GM23248 (cell line): ENCODE measurements around the gene RMC1. TPM values are rescaled to one million over a fixed set of nuclear protein-coding genes. Genes with fewer than 3 reads are reported as not detected.

Source experiments
- DNase-seq: peaks from one replicate; pipeline ENCODE4 v3.0.0-alpha.2; 2015
- H2AFZ ChIP-seq: fragments of 200-600 bp; sonication (generic); 2 replicates; pipeline ENCODE4 v1.6.1; 2016; ENCODE audit warnings: antibody characterized with exemption
- H3F3A ChIP-seq: fragments of 200-600 bp; sonication (generic); 2 replicates; pipeline ENCODE4 v1.6.1; 2016; ENCODE audit warnings: mild to moderate bottlenecking, antibody characterized with exemption, mixed run types; ENCODE audit not compliant: insufficient read depth
- H3K27ac ChIP-seq: fragments of 200-600 bp; sonication (generic); 2 replicates; pipeline ENCODE4 v1.5.1; 2016; ENCODE audit warnings: mild to moderate bottlenecking
- H3K27me3 ChIP-seq: fragments of 200-600 bp; sonication (generic); replicated peaks from 2 replicates; pipeline ENCODE4 v1.6.1; 2016; ENCODE audit warnings: mild to moderate bottlenecking; ENCODE audit not compliant: insufficient read depth
- H3K36me3 ChIP-seq: fragments of 200-600 bp; sonication (generic); 2 replicates; pipeline ENCODE4 v1.6.1; 2016; ENCODE audit warnings: low read depth, mild to moderate bottlenecking
- H3K4me1 ChIP-seq: fragments of 200-600 bp; sonication (generic); 2 replicates; pipeline ENCODE4 v1.6.1; 2016; ENCODE audit warnings: mild to moderate bottlenecking; ENCODE audit not compliant: insufficient read depth
- H3K4me2 ChIP-seq: fragments of 200-600 bp; sonication (generic); one replicate; pipeline ENCODE4 v1.6.1; 2016; ENCODE audit warnings: mild to moderate bottlenecking; ENCODE audit not compliant: unreplicated experiment
- H3K4me3 ChIP-seq: fragments of 200-600 bp; sonication (generic); 2 replicates; pipeline ENCODE4 v1.5.1; 2016; ENCODE audit warnings: mild to moderate bottlenecking
- H3K79me2 ChIP-seq: fragments of 200-600 bp; sonication (generic); 2 replicates; pipeline ENCODE4 v1.6.1; 2016; ENCODE audit warnings: mild to moderate bottlenecking; ENCODE audit not compliant: insufficient read depth
- H3K9ac ChIP-seq: fragments of 200-600 bp; sonication (generic); 2 replicates; pipeline ENCODE4 v1.6.1; 2016; ENCODE audit warnings: mild to moderate bottlenecking
- H3K9me2 ChIP-seq: fragments of 200-600 bp; sonication (generic); 2 replicates; pipeline ENCODE4 v1.6.1; 2016; ENCODE audit warnings: mixed run types, mild to moderate bottlenecking, moderate library complexity; ENCODE audit not compliant: insufficient read depth
- H3K9me3 ChIP-seq: fragments of 200-600 bp; sonication (generic); one replicate; pipeline ENCODE4 v1.6.1; 2017; ENCODE audit warnings: low read depth
- H4K20me1 ChIP-seq: fragments of 200-600 bp; sonication (generic); 2 replicates; pipeline ENCODE4 v1.6.0; 2016; ENCODE audit not compliant: insufficient read depth
- EZH2 ChIP-seq: fragments of 200-600 bp; sonication (generic); IDR thresholded peaks from 2 replicates; pipeline ENCODE4 v1.6.1; 2018; ENCODE audit warnings: antibody characterized with exemption, mild to moderate bottlenecking; ENCODE audit not compliant: insufficient read depth, poor library complexity, severe bottlenecking
- EZH2phosphoT487 ChIP-seq: fragments of 200-600 bp; sonication (generic); IDR thresholded peaks from 2 replicates; pipeline ENCODE4 v1.6.1; 2018; ENCODE audit warnings: antibody characterized with exemption, moderate library complexity, mild to moderate bottlenecking, low read depth; ENCODE audit not compliant: insufficient read depth
- WGBS, 2 experiments: methylation state at CpG; one replicate each; pipeline ENCODE4 v1.1.6; 2015 to 2017; ENCODE audit warnings: low lambda C conversion rate in 2 of 2, low coverage in 1 of 2; ENCODE audit errors: missing lambda C conversion rate in 2 of 2; 5-methylcytosine and 5-hydroxymethylcytosine counted together
- in situ Hi-C: fragments of 300-500 bp; cut with MboI; formaldehyde crosslinking; loops from 2 replicates; pipeline ENCODE4 v1.15.0; 2020
- polyA plus RNA-seq: library from polyadenylated mRNA; unstranded; fragments of >200 nt; fragmentation: Nextera tagmentation; extraction: Ambion mirVana; gene quantifications from 2 replicates; pipeline ENCODE4 v1.2.1, GENCODE V29; 2016
- total RNA-seq: library from RNA; depleted of rRNA; stranded (reverse); fragments of >200 nt; shearing (Covaris generic); gene quantifications from 2 replicates; pipeline ENCODE4 v1.2.3, GENCODE V29; 2014

RMC1 gene
- total and polyA plus RNA-seq, 2 experiments from 2014 or later, result 22.1 to 22.8 TPM

- no peaks in the 10 kb centered on the region for H3K27me3 ChIP-seq
- DNase-seq, result no peak
- no peaks in the 10 kb centered on the region for H4K20me1 ChIP-seq
- H3K79me2 ChIP-seq, result no peaks in the 10 kb centered on the region
- peaks cover 57% of the 10 kb centered on the region for H3K36me3 ChIP-seq
- H3K27ac ChIP-seq, result no peak overlapping the region
- H3K9ac ChIP-seq, result no peak overlapping the region
- H3K4me2 ChIP-seq, result no peak overlapping the region
- no peak overlapping the region for H2AFZ ChIP-seq
- no peak overlapping the region for H3K4me3 ChIP-seq
- 96% methylated on average over 3 of the region's 3 CpGs for WGBS, 2 experiments
- H3K9me3 ChIP-seq, result no peaks in the 10 kb centered on the region
- in situ Hi-C loops, result no loop called here
- peaks cover 5% of the 10 kb centered on the region; the same call in 1 of the 2 replicates for H3F3A ChIP-seq
- TF ChIP-seq EZH2phosphoT487 (no peak), EZH2 (no peak)
- no peaks in the 10 kb centered on the region for H3K9me2 ChIP-seq
- H3K4me1 ChIP-seq, result peaks cover 7% of the 10 kb centered on the region
These were observed 62.7 kb downstream of the RMC1 start for GRCh38 chr18:23565916-23566547.

GRCh38 chr18:23567671-23568070, 64.4 kb downstream of the RMC1 start:
- Histone ChIP-seq H3K79me2 (peaks cover 5% of the 10 kb centered on the region), H3K9me2 (no peaks in the 10 kb centered on the region), H3K4me3 (no peak overlapping the region), H3K27ac (no peak overlapping the region), H4K20me1 (no peaks in the 10 kb centered on the region), H3K4me1 (peaks cover 7% of the 10 kb centered on the region), H3K36me3 (peaks cover 54% of the 10 kb centered on the region), H3F3A (peaks cover 6% of the 10 kb centered on the region; the same call in 1 of the 2 replicates), H3K9me3 (no peaks in the 10 kb centered on the region), H2AFZ (no peak overlapping the region), H3K9ac (no peak overlapping the region), H3K27me3 (no peaks in the 10 kb centered on the region), H3K4me2 (no peak overlapping the region)
- TF ChIP-seq EZH2phosphoT487 (no peak), EZH2 (no peak)
- in situ Hi-C loops, result no loop called here
- 95 to 100% methylated on average over 3 of the region's 3 CpGs for WGBS, 2 experiments
- DNase-seq, result no peak

GRCh38 chr18:23568281-23569138, 65.2 kb downstream of the RMC1 start:
- Histone ChIP-seq H3K36me3 (peaks cover 58% of the 10 kb centered on the region), H3F3A (peaks cover 14% of the 10 kb centered on the region), H3K4me3 (no peak overlapping the region), H3K79me2 (peaks cover 13% of the 10 kb centered on the region), H3K27me3 (no peaks in the 10 kb centered on the region), H3K9me2 (no peaks in the 10 kb centered on the region), H3K9me3 (no peaks in the 10 kb centered on the region), H4K20me1 (no peaks in the 10 kb centered on the region), H3K4me2 (no peak overlapping the region), H2AFZ (no peak overlapping the region), H3K9ac (no peak overlapping the region), H3K27ac (no peak overlapping the region), H3K4me1 (peaks cover 9% of the 10 kb centered on the region)
- in situ Hi-C loops, result no loop called here
- 96 to 97% methylated on average over 7 of the region's 7 CpGs for WGBS, 2 experiments
- TF ChIP-seq EZH2phosphoT487 (no peak), EZH2 (no peak)
- DNase-seq, result no peak

- no peak for DNase-seq
- H3K27ac ChIP-seq, result no peak overlapping the region
- peaks cover 20% of the 10 kb centered on the region for H3F3A ChIP-seq
- no peaks in the 10 kb centered on the region for H3K9me2 ChIP-seq
- peaks cover 13% of the 10 kb centered on the region for H3K4me1 ChIP-seq
- H3K79me2 ChIP-seq, result peaks cover 20% of the 10 kb centered on the region
- TF ChIP-seq EZH2phosphoT487 (no peak), EZH2 (no peak)
- H3K4me2 ChIP-seq, result no peak overlapping the region
- no peak overlapping the region for H2AFZ ChIP-seq
- H3K27me3 ChIP-seq, result no peaks in the 10 kb centered on the region
- H4K20me1 ChIP-seq, result no peaks in the 10 kb centered on the region
- H3K9me3 ChIP-seq, result no peaks in the 10 kb centered on the region
- no peak overlapping the region for H3K9ac ChIP-seq
- H3K36me3 ChIP-seq, result peaks cover 58% of the 10 kb centered on the region
- WGBS, 2 experiments, result 95 to 100% methylated on average over 5 of the region's 5 CpGs
- in situ Hi-C loops, result no loop called here
- H3K4me3 ChIP-seq, result no peak overlapping the region
These were observed 66.2 kb downstream of the RMC1 start for GRCh38 chr18:23569299-23570063.
